ENCODE results near the gene SIL1. TPM values are rescaled to one million over a fixed set of nuclear protein-coding genes. Genes with fewer than 3 reads are reported as not detected.

Gene SIL1
- polyA plus RNA-seq, 1 donor (not counting 4 experiments of a cell fraction or from before 2014, with no cell fraction given): 45.4 TPM

DNA sequence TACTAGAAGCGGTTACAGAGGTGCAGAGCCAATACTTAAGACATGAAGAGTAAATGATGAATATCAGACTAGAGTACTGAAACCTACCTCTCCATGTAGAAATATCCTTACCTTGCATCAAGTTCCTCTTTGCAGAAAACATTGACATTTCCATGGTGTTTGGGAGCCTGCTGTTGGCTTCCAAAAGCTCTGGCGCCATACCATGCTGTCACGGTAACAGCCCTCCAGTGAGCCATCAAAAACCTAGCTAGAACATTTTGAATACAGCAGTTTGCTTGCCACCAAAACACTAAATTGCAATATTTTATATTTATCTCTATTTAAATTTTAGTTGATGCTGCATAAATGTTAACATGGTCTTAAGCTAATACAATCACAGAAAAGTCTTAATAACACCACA lies 179.0 kb downstream of the SIL1 start:
- dilution Hi-C loops (cut with MboI; ENCODE audit: extremely low pct_ligation_motif_present, low sequenced_read_pairs): no loop called here
- FAIRE-seq: no peak

GRCh38 chr5:139017624-139018023 lies 180.5 kb downstream of the SIL1 start:
- Histone ChIP-seq H4K20me1 (ENCODE audit: control insufficient read depth, extremely low read depth, insufficient read depth, low read length) (no peaks in the 10 kb centered on the region), H3K4me2 (ENCODE audit: control insufficient read depth, extremely low read depth, insufficient read depth, low read depth, low read length) (no peak overlapping the region), H3K27me3 (ENCODE audit: control insufficient read depth, extremely low read depth, insufficient read depth, low read length) (no peaks in the 10 kb centered on the region), H3K9ac (ENCODE audit: control insufficient read depth, extremely low read depth, insufficient read depth, low read length) (no peak overlapping the region), H3K36me3 (ENCODE audit: control insufficient read depth in 2 of 2, extremely low read depth in 1 of 2, insufficient read depth in 2 of 2, low read length in 2 of 2) (peaks cover 0 to 7% of the 10 kb centered on the region in 2 experiments), H3K9me1 (ENCODE audit: control insufficient read depth, extremely low read depth, insufficient read depth, low read length) (no peaks in the 10 kb centered on the region), H3K4me3 (ENCODE audit: control insufficient read depth in 2 of 3, extremely low read depth in 1 of 3, insufficient read depth in 2 of 3, low read depth in 1 of 3, low read length in 3 of 3) (no peak overlapping the region), H3K27ac (ENCODE audit: control insufficient read depth, insufficient read depth, low read length) (no peak overlapping the region), H2AFZ (ENCODE audit: control insufficient read depth, low read length) (no peak overlapping the region), H3K4me1 (ENCODE audit: control insufficient read depth, extremely low read depth, insufficient read depth, low read length) (peaks cover 8% of the 10 kb centered on the region), H3K9me3 (ENCODE audit: control insufficient read depth, low read depth, low read length) (no peaks in the 10 kb centered on the region), H3K79me2 (ENCODE audit: control insufficient read depth, insufficient read depth, low read length) (no peaks in the 10 kb centered on the region)
- no peak for DNase-seq (ENCODE audit: low read depth, low spot score)
- TF ChIP-seq, protein P1, sequence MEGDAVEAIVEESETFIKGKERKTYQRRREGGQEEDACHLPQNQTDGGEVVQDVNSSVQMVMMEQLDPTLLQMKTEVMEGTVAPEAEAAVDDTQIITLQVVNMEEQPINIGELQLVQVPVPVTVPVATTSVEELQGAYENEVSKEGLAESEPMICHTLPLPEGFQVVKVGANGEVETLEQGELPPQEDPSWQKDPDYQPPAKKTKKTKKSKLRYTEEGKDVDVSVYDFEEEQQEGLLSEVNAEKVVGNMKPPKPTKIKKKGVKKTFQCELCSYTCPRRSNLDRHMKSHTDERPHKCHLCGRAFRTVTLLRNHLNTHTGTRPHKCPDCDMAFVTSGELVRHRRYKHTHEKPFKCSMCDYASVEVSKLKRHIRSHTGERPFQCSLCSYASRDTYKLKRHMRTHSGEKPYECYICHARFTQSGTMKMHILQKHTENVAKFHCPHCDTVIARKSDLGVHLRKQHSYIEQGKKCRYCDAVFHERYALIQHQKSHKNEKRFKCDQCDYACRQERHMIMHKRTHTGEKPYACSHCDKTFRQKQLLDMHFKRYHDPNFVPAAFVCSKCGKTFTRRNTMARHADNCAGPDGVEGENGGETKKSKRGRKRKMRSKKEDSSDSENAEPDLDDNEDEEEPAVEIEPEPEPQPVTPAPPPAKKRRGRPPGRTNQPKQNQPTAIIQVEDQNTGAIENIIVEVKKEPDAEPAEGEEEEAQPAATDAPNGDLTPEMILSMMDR (optimal IDR thresholded peaks at IDR 0.05 in 1 of 3, IDR thresholded peaks at IDR 0.05 in 1 of 3, conservative IDR thresholded peaks at IDR 0.05 in 1 of 3; ENCODE audit: extremely low read depth in 1 of 3, insufficient read depth in 2 of 3, low read length in 3 of 3): no peak
- TF ChIP-seq EZH2 (IDR thresholded peaks at IDR 0.05; ENCODE audit: low read length): no peak
- FAIRE-seq: no peak
- dilution Hi-C loops (cut with MboI; ENCODE audit: extremely low pct_ligation_motif_present, low sequenced_read_pairs): no loop called here

More for the DNA sequence above, 179.0 kb downstream of the SIL1 start:
- Histone ChIP-seq H3K9me1 (ENCODE audit: control insufficient read depth, extremely low read depth, insufficient read depth, low read length) (no peaks in the 10 kb centered on the region), H3K4me2 (ENCODE audit: control insufficient read depth, extremely low read depth, insufficient read depth, low read depth, low read length) (no peak overlapping the region), H3K9ac (ENCODE audit: control insufficient read depth, extremely low read depth, insufficient read depth, low read length) (no peak overlapping the region), H3K4me3 (ENCODE audit: control insufficient read depth in 2 of 3, extremely low read depth in 1 of 3, insufficient read depth in 2 of 3, low read depth in 1 of 3, low read length in 3 of 3) (no peak overlapping the region), H3K9me3 (ENCODE audit: control insufficient read depth, low read depth, low read length) (no peaks in the 10 kb centered on the region), H4K20me1 (ENCODE audit: control insufficient read depth, extremely low read depth, insufficient read depth, low read length) (no peaks in the 10 kb centered on the region), H3K27ac (ENCODE audit: control insufficient read depth, insufficient read depth, low read length) (no peak overlapping the region), H3K27me3 (ENCODE audit: control insufficient read depth, extremely low read depth, insufficient read depth, low read length) (no peaks in the 10 kb centered on the region), H2AFZ (ENCODE audit: control insufficient read depth, low read length) (no peak overlapping the region), H3K4me1 (ENCODE audit: control insufficient read depth, extremely low read depth, insufficient read depth, low read length) (peaks cover 19% of the 10 kb centered on the region), H3K79me2 (ENCODE audit: control insufficient read depth, insufficient read depth, low read length) (no peaks in the 10 kb centered on the region), H3K36me3 (ENCODE audit: control insufficient read depth in 2 of 2, extremely low read depth in 1 of 2, insufficient read depth in 2 of 2, low read length in 2 of 2) (peaks cover 0 to 7% of the 10 kb centered on the region in 2 experiments)
- no peak for DNase-seq (ENCODE audit: low read depth, low spot score)
- TF ChIP-seq EZH2 (IDR thresholded peaks at IDR 0.05; ENCODE audit: low read length): no peak
- TF ChIP-seq, protein P1 (optimal IDR thresholded peaks at IDR 0.05 in 1 of 3, IDR thresholded peaks at IDR 0.05 in 1 of 3, conservative IDR thresholded peaks at IDR 0.05 in 1 of 3; ENCODE audit: extremely low read depth in 1 of 3, insufficient read depth in 2 of 3, low read length in 3 of 3): no peak
